AG09319 (cell line): ENCODE data around the gene MSH5.
A peak's percentile ranks its signal among the peaks of the same experiment; 100 is the strongest.

Source experiments
- DNase-seq: peaks from one replicate; pipeline ENCODE4 v3.0.0-alpha.2; 2010; ENCODE audit warnings: low read depth; ENCODE audit errors: extremely low read depth
- TF ChIP-seq, protein P1 (sequence below): IDR thresholded peaks from 2 replicates; pipeline ENCODE4 v1.5.1; 2011; ENCODE audit warnings: low read depth, mild to moderate bottlenecking, inconsistent platforms, low read length, moderate library complexity

Gene MSH5

GRCh38 chr6:31727717-31728671, 11.8 kb upstream of the MSH5 start:
- DNase-seq = no peak
- TF ChIP-seq, protein P1, sequence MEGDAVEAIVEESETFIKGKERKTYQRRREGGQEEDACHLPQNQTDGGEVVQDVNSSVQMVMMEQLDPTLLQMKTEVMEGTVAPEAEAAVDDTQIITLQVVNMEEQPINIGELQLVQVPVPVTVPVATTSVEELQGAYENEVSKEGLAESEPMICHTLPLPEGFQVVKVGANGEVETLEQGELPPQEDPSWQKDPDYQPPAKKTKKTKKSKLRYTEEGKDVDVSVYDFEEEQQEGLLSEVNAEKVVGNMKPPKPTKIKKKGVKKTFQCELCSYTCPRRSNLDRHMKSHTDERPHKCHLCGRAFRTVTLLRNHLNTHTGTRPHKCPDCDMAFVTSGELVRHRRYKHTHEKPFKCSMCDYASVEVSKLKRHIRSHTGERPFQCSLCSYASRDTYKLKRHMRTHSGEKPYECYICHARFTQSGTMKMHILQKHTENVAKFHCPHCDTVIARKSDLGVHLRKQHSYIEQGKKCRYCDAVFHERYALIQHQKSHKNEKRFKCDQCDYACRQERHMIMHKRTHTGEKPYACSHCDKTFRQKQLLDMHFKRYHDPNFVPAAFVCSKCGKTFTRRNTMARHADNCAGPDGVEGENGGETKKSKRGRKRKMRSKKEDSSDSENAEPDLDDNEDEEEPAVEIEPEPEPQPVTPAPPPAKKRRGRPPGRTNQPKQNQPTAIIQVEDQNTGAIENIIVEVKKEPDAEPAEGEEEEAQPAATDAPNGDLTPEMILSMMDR = no peak

GRCh38 chr6:31728767-31729514, 10.9 kb upstream of the MSH5 start, which contains the start of gene DDAH2:
Gene DDAH2 (minus strand): TSS chr6:31729299. CDS start chr6:31729161, 138 bp downstream.
- TF ChIP-seq, protein P1 = peak; percentile 42
- no peak for DNase-seq

- TF ChIP-seq, protein P1 = no peak
- DNase-seq = peak; percentile 75
Observed at GRCh38 chr6:31729515-31729978, 10.3 kb upstream of the MSH5 start.

- TF ChIP-seq, protein P1 = no peak; the same call in 1 of the 2 replicates
- DNase-seq = peak; percentile 83
Observed at GRCh38 chr6:31729979-31730630, 9.7 kb upstream of the MSH5 start.

DNA sequence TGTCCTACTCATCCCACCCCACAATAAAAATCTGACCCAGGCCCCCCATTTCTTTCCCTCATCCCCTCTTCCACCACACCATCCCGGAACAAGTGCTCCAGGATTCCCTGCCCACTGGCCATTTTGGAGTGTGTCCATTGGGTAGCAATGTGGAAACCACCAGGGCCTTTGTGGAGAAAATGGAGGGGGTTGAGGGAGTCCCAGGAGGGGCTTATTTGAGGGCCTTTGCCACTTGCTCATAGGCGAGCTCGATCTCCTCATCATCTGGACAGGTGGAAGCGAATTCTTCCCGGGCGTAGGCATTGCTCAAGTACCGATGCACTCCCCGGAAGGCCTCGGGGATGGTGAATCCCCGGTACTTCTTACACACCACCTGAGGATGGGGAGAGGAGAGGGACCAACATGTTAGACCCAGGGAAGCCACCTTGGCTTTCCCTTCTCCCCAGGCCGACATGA, 9.1 kb upstream of the MSH5 start:
- TF ChIP-seq, protein P1 = no peak
- DNase-seq = no peak

GRCh38 chr6:31732029-31732428, 7.8 kb upstream of the MSH5 start:
- TF ChIP-seq, protein P1 = no peak
- no peak for DNase-seq
